Lung (tissue), 13 donors: ENCODE measurements around the gene MAMDC4. TPM values are rescaled to one million over a fixed set of nuclear protein-coding genes. Genes with fewer than 3 reads are reported as not detected.

Experiments used
- ATAC-seq: fragments of 200-7000 bp; cut with Tn5 transposase; one replicate; pipeline ENCODE4 v1.9.1; 2020; ENCODE audit warnings: moderate number of reproducible peaks; ENCODE audit not compliant: insufficient read depth, low FRiP score
- DNase-seq, 3 donors: peaks; one replicate each; pipeline ENCODE4 v3.0.0-alpha.2; 2013 to 2017
- H3K27ac ChIP-seq, 2 donors: one replicate each; pipeline ENCODE4 v1.5.1; 2013; ENCODE audit warnings: mild to moderate bottlenecking in 2 of 2, moderate library complexity in 2 of 2, control low read depth in 1 of 2, inconsistent platforms in 1 of 2, low read depth in 1 of 2, low read length in 1 of 2
- H3K27me3 ChIP-seq, 3 donors: one replicate each; pipeline ENCODE4 v1.5.1; 2013; ENCODE audit warnings: low read length in 2 of 3; ENCODE audit not compliant: control insufficient read depth in 3 of 3, insufficient read depth in 3 of 3
- H3K36me3 ChIP-seq, 4 donors: one replicate each; pipeline ENCODE4 v1.5.1; 2013; ENCODE audit warnings: low read length in 4 of 4, mild to moderate bottlenecking in 1 of 4, moderate library complexity in 1 of 4; ENCODE audit not compliant: control insufficient read depth in 4 of 4, insufficient read depth in 4 of 4
- H3K4me1 ChIP-seq, 5 donors: one replicate each; pipeline ENCODE4 v1.5.1; 2013; ENCODE audit warnings: low read length in 5 of 5, mild to moderate bottlenecking in 2 of 5, moderate library complexity in 1 of 5; ENCODE audit not compliant: control insufficient read depth in 5 of 5, insufficient read depth in 5 of 5
- H3K4me3 ChIP-seq: one replicate; pipeline ENCODE4 v1.5.1; 2013; ENCODE audit warnings: mild to moderate bottlenecking, control low read depth, moderate library complexity
- H3K9ac ChIP-seq, 2 donors: one replicate each; pipeline ENCODE4 v1.5.1; 2013; ENCODE audit warnings: low read length in 2 of 2, control low read depth in 1 of 2; ENCODE audit not compliant: insufficient read depth in 1 of 2
- H3K9me3 ChIP-seq, 4 donors: one replicate each; pipeline ENCODE4 v1.5.1; 2013; ENCODE audit warnings: low read length in 3 of 4, mild to moderate bottlenecking in 1 of 4, moderate library complexity in 1 of 4; ENCODE audit not compliant: control insufficient read depth in 4 of 4, insufficient read depth in 3 of 4
- CTCF ChIP-seq: IDR thresholded peaks from 2 replicates; pipeline ENCODE4 v1.5.1; 2012; ENCODE audit warnings: mild to moderate bottlenecking; ENCODE audit errors: control extremely low read depth, extremely low read depth
- WGBS, 2 donors: extraction: QIAGEN DNeasy Blood & Tissue Kit; methylation state at CpG; one replicate each; pipeline ENCODE4 v1.1.7; 2013; 5-methylcytosine and 5-hydroxymethylcytosine counted together
- polyA plus RNA-seq, 2 donors: library from polyadenylated mRNA; stranded (reverse); fragments of 200-250 nt; gene quantifications; one replicate each; pipeline ENCODE4 v1.2.1, GENCODE V29; 2013
- small RNA-seq: library from RNA; depleted of rRNA; stranded (forward); fragments of <200 nt; gene quantifications from one replicate; pipeline ENCODE3, GENCODE V24; 2014; ENCODE audit warnings: low replicate concordance
- total RNA-seq, 2 donors: library from RNA; depleted of rRNA in 1 of 2; stranded (reverse); fragments of >200 nt in 1 of 2; gene quantifications; one replicate each; pipeline ENCODE4 v1.2.1, GENCODE V29; 2014 to 2021
- donor health status: control.
- donor health status: control.
- donor health status: Bipolar disorder and iron deficiency.
- donor health status: healthy.
- donor health status: DM: yes; HTN: yes; CAD: no.

MAMDC4 gene
- total and polyA plus RNA-seq, 4 donors: 5.6 to 13.2 (median 7.1) TPM

DNA sequence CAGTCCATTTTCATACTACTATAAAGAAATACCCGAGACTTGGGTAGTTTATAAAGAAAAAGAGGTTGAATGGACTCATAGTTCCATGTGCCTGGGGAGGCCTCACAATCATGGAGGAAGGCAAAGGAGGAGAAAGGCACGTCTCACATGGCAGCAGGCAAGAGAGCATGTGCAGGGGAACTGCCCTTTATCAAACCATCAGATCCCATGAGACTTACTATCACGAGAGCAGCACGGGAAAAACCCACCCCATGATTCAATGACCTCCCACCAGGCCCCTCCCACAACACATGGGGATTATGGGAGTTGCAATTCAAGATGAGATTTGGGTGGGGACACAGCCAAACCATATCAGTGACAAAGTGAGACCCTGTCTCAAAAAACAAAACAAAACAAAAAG, 54.1 kb downstream of the MAMDC4 start:
- Histone ChIP-seq H3K36me3 (peaks cover 0 to 35% (median 8%) of the 10 kb centered on the region in 4 donors), H3K4me1 (peaks cover 0 to 14% (median 3%) of the 10 kb centered on the region in 5 donors), H3K9me3 (no peaks in the 10 kb centered on the region), H3K4me3 (no peak overlapping the region), H3K27ac (no peak overlapping the region), H3K27me3 (no peaks in the 10 kb centered on the region), H3K9ac (no peak overlapping the region)
- ATAC-seq (no peak), DNase-seq (no peak)
- TF ChIP-seq CTCF: no peak
- WGBS, 2 donors: 77 to 91% methylated on average over 4 of the region's 4 CpGs

DNA sequence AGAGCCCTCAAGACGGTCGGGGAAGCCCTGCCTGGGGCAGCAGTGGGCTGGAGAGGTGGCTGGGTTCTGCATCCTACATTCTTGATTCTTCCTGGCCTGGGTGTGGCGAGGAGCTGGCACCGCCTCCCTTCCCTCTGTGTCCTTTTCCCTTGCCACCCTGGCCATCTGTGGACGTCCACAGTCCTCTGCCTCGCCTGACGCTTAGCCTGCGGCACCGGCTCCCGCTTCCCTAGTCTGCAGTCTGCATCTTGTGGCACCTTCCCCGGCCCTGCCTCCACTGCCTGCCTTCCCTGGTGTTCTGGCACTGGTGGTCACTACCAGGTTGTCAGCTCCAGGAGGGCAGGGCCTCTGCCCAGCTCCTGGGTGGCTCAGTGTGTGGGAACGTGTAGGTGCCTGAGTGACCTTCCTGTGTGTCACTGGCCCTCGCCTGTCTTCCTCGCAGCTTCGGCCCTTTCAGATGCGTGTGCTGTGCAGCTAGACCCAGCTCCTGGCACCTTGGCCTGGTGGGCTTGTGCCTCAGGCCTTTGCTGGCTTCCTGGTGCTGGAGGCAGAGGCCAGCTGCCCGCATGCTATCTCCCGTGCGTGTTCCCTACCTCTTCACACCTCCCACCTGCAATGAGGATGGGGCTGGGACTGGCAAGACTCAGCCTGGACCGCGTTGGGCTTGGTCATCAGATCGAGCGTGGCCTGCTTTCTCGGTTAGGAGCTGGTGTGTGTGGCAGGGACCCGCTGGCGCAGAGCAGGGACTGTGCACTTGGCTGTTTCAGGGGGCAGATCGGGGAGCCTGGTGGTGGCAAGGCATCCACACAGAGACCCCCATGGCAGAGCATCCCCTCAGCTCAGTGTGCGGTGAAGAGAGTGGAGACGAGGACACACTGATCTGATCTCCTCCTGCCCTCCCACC, 55.1 kb downstream of the MAMDC4 start:
- Histone ChIP-seq H3K4me3 (no peak overlapping the region), H3K27ac (no peak overlapping the region), H3K9ac (no peak overlapping the region), H3K36me3 (peaks cover 0 to 36% (median 7%) of the 10 kb centered on the region in 4 donors), H3K27me3 (no peaks in the 10 kb centered on the region), H3K4me1 (peaks cover 0 to 4% (median 0%) of the 10 kb centered on the region in 5 donors), H3K9me3 (no peaks in the 10 kb centered on the region)
- no peak for ATAC-seq
- no peak for DNase-seq
- TF ChIP-seq CTCF: no peak
- WGBS, 2 donors: 96 to 97% methylated on average over 29 of the region's 29 CpGs

Small RNA genes within 50 kb of the gene (small RNA-seq; reads per million reads assigned to genes)
- not detected for gene MIR4292
- not detected for gene MIR4479

Other genes with a start within 250 kb of the MAMDC4 start
- gene EGFL7, start 189.4 kb upstream of the MAMDC4 start, total RNA-seq: 100 to 1,000 TPM; 128 to 177 TPM
- gene EGFL7, start 189.4 kb upstream of the MAMDC4 start, polyA plus RNA-seq: 100 to 1,000 TPM; 275 to 379 TPM
- gene AGPAT2, start 164.9 kb upstream of the MAMDC4 start, total RNA-seq: 100 to 1,000 TPM in 1 of 2 donors, 10 to 100 TPM in 1; 81.7 to 184 TPM
- 100 to 1,000 TPM; 169 to 277 TPM for gene AGPAT2, start 164.9 kb upstream of the MAMDC4 start, polyA plus RNA-seq
- gene DIPK1B, start 139.8 kb upstream of the MAMDC4 start, total RNA-seq: 10 to 100 TPM; 14.5 to 26.7 TPM
- 10 to 100 TPM; 12.5 to 13.3 TPM for gene DIPK1B, start 139.8 kb upstream of the MAMDC4 start, polyA plus RNA-seq
- gene LCN10, start 109.4 kb upstream of the MAMDC4 start, total RNA-seq: 1 to 10 TPM in 1 of 2 donors, not detected in 1; 4.7 TPM
- 1 to 10 TPM in 1 of 2 donors, under 1 TPM in 1; 0.72 to 6.4 TPM for gene LCN10, start 109.4 kb upstream of the MAMDC4 start, polyA plus RNA-seq
- gene LCN6, start 103.8 kb upstream of the MAMDC4 start, total RNA-seq: 1 to 10 TPM in 1 of 2 donors, not detected in 1; 8.6 TPM
- 10 to 100 TPM in 1 of 2 donors, 1 to 10 TPM in 1; 1.4 to 12.3 TPM for gene LCN6, start 103.8 kb upstream of the MAMDC4 start, polyA plus RNA-seq
- gene LCN8, start 94.1 kb upstream of the MAMDC4 start, total RNA-seq: under 1 TPM in 1 of 2 donors, not detected in 1; 0.11 TPM
- gene LCN8, start 94.1 kb upstream of the MAMDC4 start, polyA plus RNA-seq: not detected
- not detected for gene LCN15, start 87.8 kb upstream of the MAMDC4 start, total RNA-seq
- under 1 TPM in 1 of 2 donors, not detected in 1; 0.16 TPM for gene LCN15, start 87.8 kb upstream of the MAMDC4 start, polyA plus RNA-seq
- 10 to 100 TPM; 56.5 to 94.1 TPM for gene TMEM141, start 61.0 kb upstream of the MAMDC4 start, total RNA-seq
- 100 to 1,000 TPM; 132 to 177 TPM for gene TMEM141, start 61.0 kb upstream of the MAMDC4 start, polyA plus RNA-seq
- gene CCDC183, start 56.0 kb upstream of the MAMDC4 start, total RNA-seq: 1 to 10 TPM; 1.6 to 4.6 TPM
- 1 to 10 TPM in 1 of 2 donors, under 1 TPM in 1; 0.38 to 2.8 TPM for gene CCDC183, start 56.0 kb upstream of the MAMDC4 start, polyA plus RNA-seq
- gene RABL6, start 44.4 kb upstream of the MAMDC4 start, total RNA-seq: 10 to 100 TPM; 36.4 to 87.8 TPM
- gene RABL6, start 44.4 kb upstream of the MAMDC4 start, polyA plus RNA-seq: 10 to 100 TPM; 53.7 to 70.8 TPM
- gene AJM1, start 9.9 kb upstream of the MAMDC4 start, total RNA-seq: 1 to 10 TPM; 1.6 to 4.3 TPM
- 1 to 10 TPM; 1.1 to 1.3 TPM for gene AJM1, start 9.9 kb upstream of the MAMDC4 start, polyA plus RNA-seq
- 100 to 1,000 TPM in 1 of 2 donors, 10 to 100 TPM in 1; 75.0 to 124 TPM for gene PHPT1, start 2.9 kb upstream of the MAMDC4 start, total RNA-seq
- gene PHPT1, start 2.9 kb upstream of the MAMDC4 start, polyA plus RNA-seq: 100 to 1,000 TPM; 110 to 195 TPM
- 100 to 1,000 TPM; 283 to 298 TPM for gene EDF1, start 14.0 kb downstream of the MAMDC4 start, total RNA-seq
- 100 to 1,000 TPM; 308 to 670 TPM for gene EDF1, start 14.0 kb downstream of the MAMDC4 start, polyA plus RNA-seq
- gene TRAF2, start 34.2 kb downstream of the MAMDC4 start, total RNA-seq: 10 to 100 TPM; 17.2 to 19.1 TPM
- 10 to 100 TPM; 11.3 to 13.2 TPM for gene TRAF2, start 34.2 kb downstream of the MAMDC4 start, polyA plus RNA-seq
- gene FBXW5, start 92.4 kb downstream of the MAMDC4 start, total RNA-seq: 100 to 1,000 TPM in 1 of 2 donors, 10 to 100 TPM in 1; 56.6 to 118 TPM
- 100 to 1,000 TPM in 1 of 2 donors, 10 to 100 TPM in 1; 89.1 to 109 TPM for gene FBXW5, start 92.4 kb downstream of the MAMDC4 start, polyA plus RNA-seq
- gene C8G, start 92.9 kb downstream of the MAMDC4 start, total RNA-seq: 1 to 10 TPM in 1 of 2 donors, not detected in 1; 2.1 TPM
- gene C8G, start 92.9 kb downstream of the MAMDC4 start, polyA plus RNA-seq: 1 to 10 TPM in 1 of 2 donors, under 1 TPM in 1; 0.90 to 1.4 TPM
- 1 to 10 TPM; 4.1 to 6.3 TPM for gene LCN12, start 99.9 kb downstream of the MAMDC4 start, total RNA-seq
- gene LCN12, start 99.9 kb downstream of the MAMDC4 start, polyA plus RNA-seq: 1 to 10 TPM in 1 of 2 donors, under 1 TPM in 1; 0.35 to 2.4 TPM
- gene PTGDS, start 125.2 kb downstream of the MAMDC4 start, total RNA-seq: 100 to 1,000 TPM in 1 of 2 donors, 10 to 100 TPM in 1; 29.5 to 159 TPM
- gene PTGDS, start 125.2 kb downstream of the MAMDC4 start, polyA plus RNA-seq: 100 to 1,000 TPM in 1 of 2 donors, 10 to 100 TPM in 1; 19.4 to 158 TPM
- 1 to 10 TPM in 1 of 2 donors, under 1 TPM in 1; 0.28 to 2.5 TPM for gene LCNL1, start 130.6 kb downstream of the MAMDC4 start, total RNA-seq
- gene LCNL1, start 130.6 kb downstream of the MAMDC4 start, polyA plus RNA-seq: 1 to 10 TPM in 1 of 2 donors, under 1 TPM in 1; 0.15 to 2.7 TPM
- gene PAXX, start 140.1 kb downstream of the MAMDC4 start, total RNA-seq: 10 to 100 TPM; 16.6 to 58.1 TPM
- 100 to 1,000 TPM in 1 of 2 donors, 10 to 100 TPM in 1; 60.7 to 172 TPM for gene PAXX, start 140.1 kb downstream of the MAMDC4 start, polyA plus RNA-seq
- 100 to 1,000 TPM in 1 of 2 donors, 10 to 100 TPM in 1; 72.0 to 115 TPM for gene CLIC3, start 144.2 kb downstream of the MAMDC4 start, total RNA-seq
- gene CLIC3, start 144.2 kb downstream of the MAMDC4 start, polyA plus RNA-seq: 10 to 100 TPM; 17.2 to 90.2 TPM
- 10 to 100 TPM; 13.4 to 39.0 TPM for gene ABCA2, start 175.9 kb downstream of the MAMDC4 start, total RNA-seq
- gene ABCA2, start 175.9 kb downstream of the MAMDC4 start, polyA plus RNA-seq: 10 to 100 TPM; 14.8 to 18.1 TPM
- gene FUT7, start 179.7 kb downstream of the MAMDC4 start, total RNA-seq: 1 to 10 TPM in 1 of 2 donors, under 1 TPM in 1; 0.37 to 1.0 TPM
- gene FUT7, start 179.7 kb downstream of the MAMDC4 start, polyA plus RNA-seq: 1 to 10 TPM in 1 of 2 donors, under 1 TPM in 1; 0.45 to 5.5 TPM
- 10 to 100 TPM; 28.7 to 99.3 TPM for gene NPDC1, start 193.8 kb downstream of the MAMDC4 start, total RNA-seq
- gene NPDC1, start 193.8 kb downstream of the MAMDC4 start, polyA plus RNA-seq: 10 to 100 TPM; 49.0 to 87.5 TPM
- gene ENTPD2, start 201.7 kb downstream of the MAMDC4 start, total RNA-seq: 1 to 10 TPM; 1.8 to 3.2 TPM
- gene ENTPD2, start 201.7 kb downstream of the MAMDC4 start, polyA plus RNA-seq: under 1 TPM; 0.39 to 0.53 TPM
- 1 to 10 TPM; 1.4 to 1.7 TPM for gene SAPCD2, start 218.2 kb downstream of the MAMDC4 start, total RNA-seq
- 1 to 10 TPM; 1.3 to 2.1 TPM for gene SAPCD2, start 218.2 kb downstream of the MAMDC4 start, polyA plus RNA-seq
- 10 to 100 TPM; 12.2 to 35.5 TPM for gene UAP1L1, start 225.2 kb downstream of the MAMDC4 start, total RNA-seq
- 10 to 100 TPM; 14.5 to 19.7 TPM for gene UAP1L1, start 225.2 kb downstream of the MAMDC4 start, polyA plus RNA-seq
- gene MAN1B1, start 234.6 kb downstream of the MAMDC4 start, total RNA-seq: 10 to 100 TPM; 56.7 to 70.9 TPM
- 10 to 100 TPM; 40.3 to 56.9 TPM for gene MAN1B1, start 234.6 kb downstream of the MAMDC4 start, polyA plus RNA-seq